ENCODE results near the gene GCH1.

Gene GCH1

GRCh38 chr14:54796961-54797360 is 105.7 kb downstream of the GCH1 start:
- DNase-seq (ENCODE audit: low read depth) = peak; percentile 63
- no peak for TF ChIP-seq CTCF (IDR thresholded peaks at IDR 0.05; ENCODE audit: low read length, missing control alignments)
- no peak overlapping the region for H3K4me3 ChIP-seq (replicated peaks; ENCODE audit: low read depth, low read length)

GRCh38 chr14:54794796-54795195 is 107.8 kb downstream of the GCH1 start:
- DNase-seq (ENCODE audit: low read depth) = no peak
- no peak overlapping the region for H3K4me3 ChIP-seq (replicated peaks; ENCODE audit: low read depth, low read length)
- no peak for TF ChIP-seq CTCF (IDR thresholded peaks at IDR 0.05; ENCODE audit: low read length, missing control alignments)

DNA sequence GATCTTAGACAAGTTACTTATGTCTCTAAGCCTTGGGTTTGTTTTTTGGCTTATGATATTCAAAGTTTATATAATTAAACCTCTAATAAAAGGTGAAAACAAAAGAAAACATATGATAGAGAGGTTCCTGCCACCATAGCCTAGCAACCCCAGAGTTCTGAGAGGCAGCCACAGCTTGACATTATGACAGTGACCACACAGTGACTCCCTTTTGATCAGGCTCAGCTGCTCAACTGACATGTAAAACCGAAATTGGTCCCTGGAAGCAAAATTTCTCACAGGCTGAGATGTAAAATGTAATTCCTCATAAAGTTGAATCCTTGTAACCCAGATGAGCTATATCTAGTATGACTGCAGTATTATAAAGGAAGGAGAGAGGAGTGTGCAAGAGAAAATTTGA is 108.5 kb downstream of the GCH1 start:
- no peak overlapping the region for H3K4me3 ChIP-seq (replicated peaks; ENCODE audit: low read depth, low read length)
- no peak for DNase-seq (ENCODE audit: low read depth)
- TF ChIP-seq CTCF (IDR thresholded peaks at IDR 0.05; ENCODE audit: low read length, missing control alignments) = no peak

DNA sequence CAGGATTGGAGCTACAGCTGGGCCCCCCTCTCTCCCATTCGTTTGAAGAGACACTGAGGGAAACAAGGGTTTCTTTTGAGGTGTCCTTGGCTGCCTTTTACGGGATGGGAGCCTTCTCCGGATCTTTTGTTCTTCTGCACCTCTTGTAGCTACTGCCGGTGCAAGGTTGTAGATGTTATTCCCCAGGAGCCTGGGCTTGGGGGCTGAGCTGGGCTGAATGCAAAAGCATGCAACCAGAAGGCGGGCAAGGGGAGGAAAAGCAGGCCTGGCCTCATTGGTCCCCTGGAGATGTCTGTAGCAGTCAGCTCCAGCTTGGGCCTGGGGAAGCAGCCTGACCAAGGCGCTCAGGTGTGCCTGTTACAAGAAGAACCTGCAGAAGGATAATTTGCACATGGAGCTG is 110.3 kb downstream of the GCH1 start:
- TF ChIP-seq CTCF (IDR thresholded peaks at IDR 0.05; ENCODE audit: low read length, missing control alignments) = no peak
- DNase-seq (ENCODE audit: low read depth) = no peak

More for the DNA sequence above, 110.3 kb downstream of the GCH1 start:
- no peak overlapping the region for H3K4me3 ChIP-seq (replicated peaks; ENCODE audit: low read depth, low read length)
